Stimulated activated CD4-positive, alpha-beta T cell treated with anti-CD3 and anti-CD28 coated beads, TNF-alpha, amount 100 ng/mL, for 48 hours (primary cell): ENCODE measurements around the gene SNX12.
"Not testable (repeated sequence)": the region's sequence is repeated elsewhere in the genome, so short reads cannot be mapped to it uniquely, and the experiment has no call there.

Source experiments
- DNase-seq, 3 donors: peaks; one replicate each; pipeline ENCODE4 v3.0.0-alpha.2; 2020; ENCODE audit warnings: low read depth in 3 of 3

SNX12 gene

GRCh38 chrX:71091263-71091662 lies 23.1 kb upstream of the SNX12 start:
- DNase-seq: no peak

GRCh38 chrX:71085900-71086299 lies 17.8 kb upstream of the SNX12 start:
- DNase-seq: no peak

GRCh38 chrX:71082822-71083221 lies 14.7 kb upstream of the SNX12 start:
- no peak for DNase-seq

- no peak for DNase-seq
Observed at GRCh38 chrX:71082124-71082647, 14.1 kb upstream of the SNX12 start.

- no peak for DNase-seq
Observed at GRCh38 chrX:71081330-71082123, 13.4 kb upstream of the SNX12 start.

- no peak for DNase-seq
Observed at GRCh38 chrX:71070531-71070930, 2.4 kb upstream of the SNX12 start.

GRCh38 chrX:71067712-71068043 lies 456 bp downstream of the SNX12 start:
- DNase-seq: no peak

- no peak for DNase-seq
Observed at GRCh38 chrX:71067089-71067488, 1.0 kb downstream of the SNX12 start.

- DNase-seq: no peak
Observed at GRCh38 chrX:71060127-71060526, 8.0 kb downstream of the SNX12 start.

GRCh38 chrX:71057848-71058530 lies 10.1 kb downstream of the SNX12 start:
- DNase-seq: no peak

- no peak for DNase-seq
Observed at GRCh38 chrX:71056867-71057266, 11.3 kb downstream of the SNX12 start.

- DNase-seq: no peak
Observed at GRCh38 chrX:71053217-71053621, 14.9 kb downstream of the SNX12 start.

- DNase-seq: no peak
Observed at GRCh38 chrX:71052721-71053120, 15.4 kb downstream of the SNX12 start.

- not testable (repeated sequence) for DNase-seq
Observed at GRCh38 chrX:71047891-71048290, 20.2 kb downstream of the SNX12 start.

- DNase-seq: no peak
Observed at GRCh38 chrX:71017396-71017939, 50.7 kb downstream of the SNX12 start.
